Stimulated activated CD8-positive, alpha-beta memory T cell treated with anti-CD3 and anti-CD28 coated beads, Interleukin-12 subunit alpha, Interleukin-12 subunit beta, amount 100 ng/mL, for 1 hour (primary cell): ENCODE results near the gene CENPE.
A peak's percentile ranks its signal among the peaks of the same experiment; 100 is the strongest.

Experiments
- DNase-seq: peaks from one replicate; pipeline ENCODE4 v3.0.0-alpha.2; 2020; ENCODE audit warnings: low read depth

CENPE gene

DNA sequence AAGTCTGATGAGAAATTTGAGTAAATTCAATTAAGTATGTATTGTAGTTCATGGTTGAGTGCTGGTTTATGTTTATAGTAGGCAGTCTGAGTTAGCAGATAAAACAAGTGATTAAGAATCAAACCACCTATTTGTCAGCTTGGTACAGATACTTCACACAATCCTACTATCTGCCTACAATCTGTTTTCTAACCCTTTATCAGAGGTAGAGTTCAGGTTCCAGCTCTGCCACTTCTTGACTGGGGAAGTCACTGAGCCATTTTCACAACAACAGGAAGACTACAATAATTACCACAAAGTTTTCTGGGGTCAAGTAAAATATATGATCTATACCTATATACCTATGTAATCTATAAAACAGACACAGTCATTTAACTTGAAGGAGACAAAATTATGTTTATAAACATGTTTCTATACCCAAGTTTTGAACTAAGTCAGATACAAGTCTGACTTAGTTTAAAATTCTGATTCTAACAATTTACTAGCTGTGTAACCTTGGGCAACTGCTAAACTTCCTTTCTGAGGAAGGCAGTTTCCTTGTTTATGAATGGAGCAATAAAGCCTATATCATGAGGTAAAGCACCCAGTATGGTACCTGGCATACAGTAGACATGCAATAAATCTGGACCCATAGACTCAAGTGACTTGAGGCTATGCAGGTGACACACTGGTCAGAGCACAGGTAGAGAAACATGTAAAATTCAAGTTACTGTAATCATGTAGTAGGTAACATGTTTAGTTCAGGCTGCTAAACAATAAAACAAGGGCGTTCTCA, 61.3 kb downstream of the CENPE start:
- no peak for DNase-seq

DNA sequence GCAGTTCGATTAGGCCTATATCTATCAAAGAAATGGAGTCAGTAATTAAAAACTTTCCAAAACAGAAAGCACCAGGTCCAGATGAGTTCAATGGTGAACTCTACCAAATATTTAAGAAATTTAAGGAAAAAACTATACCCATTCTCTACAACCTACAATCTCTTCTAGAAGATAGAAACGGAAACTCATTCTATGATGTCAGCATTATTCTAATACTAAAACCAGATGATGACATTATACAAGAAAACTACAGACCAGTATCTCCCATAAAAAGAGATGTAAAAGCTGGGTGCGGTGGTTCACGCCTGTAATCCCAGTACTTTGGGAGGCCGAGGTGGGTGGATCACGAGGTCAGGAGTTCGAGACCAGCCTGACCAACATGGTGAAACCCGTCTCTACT, 69.0 kb downstream of the CENPE start:
- DNase-seq, result no peak

DNA sequence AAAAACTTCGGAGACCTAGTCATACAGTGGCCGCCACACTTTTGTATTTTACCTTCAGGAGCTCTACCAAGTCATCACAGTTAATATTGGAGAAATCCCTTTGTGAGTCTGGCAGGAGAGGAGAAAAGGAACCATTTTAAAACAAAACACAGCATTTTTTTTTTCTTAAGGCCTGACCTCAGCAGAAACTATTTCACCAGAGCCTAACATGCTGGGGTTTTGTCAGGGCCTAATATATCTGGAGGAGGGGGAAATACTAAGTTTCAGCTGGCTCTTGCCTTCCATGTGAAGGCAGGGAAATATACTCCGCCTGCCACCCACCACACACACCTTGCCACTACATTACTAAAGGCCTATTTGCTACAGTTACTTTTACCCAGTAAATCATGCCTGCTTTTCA, 72.0 kb downstream of the CENPE start:
- DNase-seq, result no peak

- DNase-seq, result no peak
Observed at GRCh38 chr4:103123114-103123513, 75.0 kb downstream of the CENPE start.

GRCh38 chr4:103118166-103118565, 80.0 kb downstream of the CENPE start:
- DNase-seq, result no peak

GRCh38 chr4:103111598-103111997, 86.5 kb downstream of the CENPE start:
- DNase-seq, result no peak

DNA sequence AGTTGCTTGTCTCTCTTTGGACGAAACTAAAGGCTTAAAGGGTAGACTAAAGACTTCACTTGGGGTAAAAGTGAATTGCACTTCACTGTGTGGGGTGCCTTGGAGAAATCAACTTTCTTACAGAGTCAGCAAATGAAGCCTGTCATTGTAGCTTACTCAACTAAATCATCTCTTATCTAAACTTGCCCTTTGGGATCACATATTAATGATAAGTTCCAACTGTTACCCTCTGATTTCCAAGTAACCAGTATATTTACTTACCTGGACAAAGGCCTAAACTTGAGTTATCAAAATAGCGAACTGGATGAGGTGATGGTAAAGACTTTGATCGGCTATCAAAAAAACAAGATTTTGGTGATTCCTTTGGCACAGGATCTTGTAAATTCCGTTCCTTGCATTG, 89.6 kb downstream of the CENPE start:
- DNase-seq, result no peak

- DNase-seq, result no peak
Observed at GRCh38 chr4:103105558-103106356, 92.4 kb downstream of the CENPE start.

DNA sequence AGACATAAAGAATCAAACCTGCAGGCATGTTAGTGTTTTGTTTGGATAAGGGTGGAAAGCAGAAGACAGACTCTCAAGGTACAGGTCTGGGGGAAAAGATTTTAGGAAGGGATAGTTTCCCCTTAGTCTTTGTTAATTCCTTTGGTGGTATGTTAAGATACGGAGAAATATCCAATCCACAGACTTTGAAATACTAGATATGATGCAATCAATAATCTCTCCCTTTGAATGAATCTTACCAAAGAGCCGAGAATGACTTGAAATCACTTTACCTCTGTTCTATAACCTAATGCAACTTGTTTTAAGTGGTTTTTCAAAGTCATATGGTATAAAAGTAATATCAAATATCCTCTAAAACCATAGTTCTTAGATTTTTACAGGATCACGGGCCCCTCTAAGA, 93.3 kb downstream of the CENPE start:
- DNase-seq, result no peak

GRCh38 chr4:103100691-103101090, 97.5 kb downstream of the CENPE start:
- DNase-seq, result no peak

DNA sequence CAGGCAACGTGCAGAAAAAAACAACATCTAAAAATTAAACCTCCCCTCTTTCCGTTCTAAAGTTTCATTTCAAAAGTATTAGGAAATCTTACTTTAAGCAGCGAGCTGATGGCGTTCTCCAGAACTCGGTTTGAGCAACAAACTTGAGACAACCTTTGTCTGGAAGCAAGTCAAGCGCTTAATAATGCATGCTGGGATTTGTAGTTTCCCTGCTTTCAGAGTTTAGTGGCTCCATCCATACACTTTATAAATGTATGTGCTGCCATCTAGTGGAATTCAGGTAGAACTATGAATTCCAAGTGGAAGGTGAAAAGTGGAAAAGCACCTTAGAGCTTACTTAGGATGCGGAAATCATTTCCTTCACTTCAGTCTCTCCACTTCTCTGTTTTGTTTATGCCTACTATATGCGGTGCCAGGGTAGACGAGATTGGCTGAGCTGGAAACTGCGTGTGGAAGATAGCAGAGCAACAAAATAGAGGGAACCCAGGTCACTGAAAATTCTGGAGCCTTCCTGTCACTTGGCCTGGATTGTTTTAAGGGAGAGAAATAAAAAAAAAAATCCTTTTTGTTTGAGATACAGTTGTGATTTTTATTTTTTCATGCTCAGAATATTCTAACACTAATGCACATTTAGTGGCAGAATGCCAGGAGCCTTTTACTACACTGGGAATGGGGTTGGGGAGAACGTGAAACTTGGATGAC, 98.3 kb downstream of the CENPE start, which contains the start of gene BDH2:
Gene BDH2, minus strand, starts transcription at position 144 of the 702 bp plus-strand sequence. CDS start 3,580 bp downstream, outside the sequence.
- peak; percentile 22 for DNase-seq

- DNase-seq, result no peak
Observed at GRCh38 chr4:103098756-103099440, 99.2 kb downstream of the CENPE start.

- DNase-seq, result no peak
Observed at GRCh38 chr4:103098341-103098740, 99.8 kb downstream of the CENPE start.

GRCh38 chr4:103097112-103097511, 101.0 kb downstream of the CENPE start:
- DNase-seq, result no peak

GRCh38 chr4:103095080-103095479, 103.1 kb downstream of the CENPE start:
- no peak for DNase-seq

GRCh38 chr4:103092245-103092644, 105.9 kb downstream of the CENPE start:
- DNase-seq, result no peak

DNA sequence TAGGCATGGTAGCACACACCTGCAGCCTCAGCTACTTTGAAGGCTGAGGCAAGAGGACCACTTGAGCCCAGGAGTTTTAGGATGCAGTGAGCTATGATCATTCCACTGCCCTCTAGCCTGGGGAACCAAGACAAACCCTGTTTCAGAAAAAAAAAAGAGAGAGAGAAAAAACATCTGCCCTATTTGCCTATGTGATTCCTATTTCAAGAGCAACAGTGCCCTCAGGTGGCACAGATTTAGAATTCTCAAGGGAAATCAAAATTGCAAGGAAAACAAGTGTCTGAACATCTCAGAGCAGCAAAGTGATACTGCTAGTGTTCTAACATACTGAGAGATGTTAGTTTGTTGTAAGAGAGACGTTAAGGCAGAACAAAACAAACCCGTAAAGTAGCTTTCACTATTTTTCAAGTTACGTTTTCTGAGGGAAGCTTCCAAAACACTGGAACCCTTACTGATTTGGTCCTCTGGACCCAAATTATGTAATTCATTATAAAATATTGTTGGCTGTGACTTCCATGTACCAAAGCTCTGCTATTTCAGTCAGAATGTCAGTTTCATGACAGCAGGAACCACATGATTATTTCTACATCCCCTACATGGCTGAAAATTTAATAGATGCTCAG, 106.4 kb downstream of the CENPE start:
- no peak for DNase-seq

- no peak for DNase-seq
Observed at GRCh38 chr4:103089481-103089880, 108.7 kb downstream of the CENPE start.

DNA sequence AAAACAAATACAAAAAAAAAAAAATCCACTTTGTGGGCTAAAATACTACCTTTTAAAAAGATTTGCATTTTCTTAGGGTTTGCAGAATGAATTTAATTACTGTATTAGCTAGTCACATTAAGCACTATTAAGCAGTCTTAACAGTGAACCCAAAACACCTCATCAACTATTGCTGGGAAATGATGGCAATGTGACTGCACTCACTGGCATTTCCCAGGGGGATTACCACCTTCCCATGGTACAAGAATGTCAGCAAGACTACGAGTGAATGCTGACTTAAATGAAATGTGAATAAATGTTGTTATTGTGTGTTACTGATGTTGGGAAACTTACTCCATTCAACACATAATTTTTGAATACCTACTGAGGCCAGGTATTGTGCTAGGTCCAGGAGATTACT, 111.6 kb downstream of the CENPE start:
- DNase-seq, result no peak

DNA sequence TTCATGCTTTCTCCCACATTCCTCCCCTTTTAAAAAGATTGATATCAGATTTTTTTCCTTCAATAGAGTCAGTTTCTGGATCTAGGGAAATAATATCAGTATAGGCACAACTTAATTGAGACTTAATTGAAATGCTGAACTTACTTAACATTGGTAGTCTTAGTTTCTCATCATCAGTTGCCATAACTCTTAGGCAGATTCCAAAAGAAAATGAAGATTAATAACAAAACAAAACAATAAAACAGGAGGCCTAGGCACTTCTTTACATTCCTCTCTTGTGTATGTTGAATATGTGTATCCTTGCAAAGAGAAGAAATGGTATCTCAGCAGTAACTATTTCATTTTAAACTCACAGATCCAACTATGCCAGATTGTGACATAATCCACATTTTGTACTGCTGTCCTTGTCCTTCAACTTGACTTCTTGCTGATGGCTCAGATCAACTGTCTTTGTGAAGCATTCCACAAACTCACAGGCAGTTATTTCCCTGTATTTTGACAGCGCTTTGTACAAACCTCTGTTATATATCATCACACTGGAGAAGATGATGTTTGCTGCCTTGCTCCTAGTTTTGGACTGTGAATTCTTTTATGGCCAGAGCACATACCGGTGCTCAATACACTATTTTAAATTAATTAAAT, 112.5 kb downstream of the CENPE start:
- no peak for DNase-seq

GRCh38 chr4:103079621-103080020, 118.5 kb downstream of the CENPE start:
- DNase-seq, result no peak
